ENCODE results near the gene FANCE. TPM values are rescaled to one million over a fixed set of nuclear protein-coding genes. Genes with fewer than 3 reads are reported as not detected.

The FANCE gene
- total RNA-seq, 1 experiment from 2014 or later: 16.1 TPM

- no peaks in the 10 kb centered on the region for H4K20me1 ChIP-seq (ENCODE audit: insufficient read depth)
- ATAC-seq (no peak), DNase-seq (ENCODE audit: low read depth, low spot score) (no peak)
- H3K36me3 ChIP-seq (ENCODE audit: control insufficient read depth in 1 of 2, insufficient read depth in 2 of 2, low read length in 2 of 2): no peaks in the 10 kb centered on the region
- no peak for TF ChIP-seq ATF3 (IDR thresholded peaks at IDR 0.05)
- no peak for TF ChIP-seq SRF (IDR thresholded peaks at IDR 0.05; ENCODE audit: low read depth)
- no peak for TF ChIP-seq EZH2 (IDR thresholded peaks at IDR 0.05)
- TF ChIP-seq FOSL1 (IDR thresholded peaks at IDR 0.05; ENCODE audit: low read depth): no peak
- TF ChIP-seq ZBTB33 (IDR thresholded peaks at IDR 0.05; ENCODE audit: extremely low read depth, insufficient replicate concordance, low read length): no peak
- ChIA-PET CTCF (no interaction called here), RAD21 (ENCODE audit: low non-redundant PET in 1 of 2, low total read pairs in 2 of 2, uncharacterized antibody in 2 of 2, unreplicated experiment in 2 of 2) (no interaction called here), POLR2A (no interaction called here)
- no peak overlapping the region for H2AFZ ChIP-seq (ENCODE audit: low read depth, low read length, poor library complexity, severe bottlenecking)
- peaks cover 45 to 69% of the 10 kb centered on the region in 2 experiments for H3K4me1 ChIP-seq (ENCODE audit: control insufficient read depth in 1 of 2, insufficient read depth in 2 of 2, low read length in 2 of 2)
- H3K4me2 ChIP-seq (ENCODE audit: low read length): no peak overlapping the region
- H3K27me3 ChIP-seq (ENCODE audit: insufficient read depth, low read length): no peaks in the 10 kb centered on the region
- no peak overlapping the region for H3K9ac ChIP-seq (ENCODE audit: low read length)
- BruUV-seq (replicated peaks): no TSS peak
- H3K27ac ChIP-seq (ENCODE audit: low read depth, low read length): no peak overlapping the region
- H3K79me2 ChIP-seq (ENCODE audit: insufficient read depth, low read length): peaks cover 57% of the 10 kb centered on the region
- no peak overlapping the region for H3K4me3 ChIP-seq (replicated peaks in 1 of 2; ENCODE audit: low read depth in 1 of 2, low read length in 2 of 2)
- intact Hi-C loops (cut with micrococcal nuclease): no loop called here
- H3K9me2 ChIP-seq (ENCODE audit: insufficient read depth): no peaks in the 10 kb centered on the region
- no peaks in the 10 kb centered on the region for H3K9me3 ChIP-seq (ENCODE audit: control insufficient read depth in 1 of 2, insufficient read depth in 1 of 2, low read depth in 1 of 2, low read length in 2 of 2)
Observed at GRCh38 chr6:35493307-35493983, 41.3 kb downstream of the FANCE start.

GRCh38 chr6:35494161-35494563 lies 42.0 kb downstream of the FANCE start:
- Histone ChIP-seq H3K4me3 (replicated peaks in 1 of 2; ENCODE audit: low read depth in 1 of 2, low read length in 2 of 2) (no peak overlapping the region), H3K9me2 (ENCODE audit: insufficient read depth) (no peaks in the 10 kb centered on the region), H3K9me3 (ENCODE audit: control insufficient read depth in 1 of 2, insufficient read depth in 1 of 2, low read depth in 1 of 2, low read length in 2 of 2) (no peaks in the 10 kb centered on the region), H2AFZ (ENCODE audit: low read depth, low read length, poor library complexity, severe bottlenecking) (no peak overlapping the region), H3K4me1 (ENCODE audit: control insufficient read depth in 1 of 2, insufficient read depth in 2 of 2, low read length in 2 of 2) (peaks cover 45 to 68% of the 10 kb centered on the region in 2 experiments), H3K9ac (ENCODE audit: low read length) (no peak overlapping the region), H3K27me3 (ENCODE audit: insufficient read depth, low read length) (no peaks in the 10 kb centered on the region), H3K27ac (ENCODE audit: low read depth, low read length) (no peak overlapping the region), H3K4me2 (ENCODE audit: low read length) (no peak overlapping the region), H3K36me3 (ENCODE audit: control insufficient read depth in 1 of 2, insufficient read depth in 2 of 2, low read length in 2 of 2) (no peaks in the 10 kb centered on the region), H4K20me1 (ENCODE audit: insufficient read depth) (no peaks in the 10 kb centered on the region), H3K79me2 (ENCODE audit: insufficient read depth, low read length) (peaks cover 55% of the 10 kb centered on the region)
- DNase-seq (ENCODE audit: low read depth, low spot score): no peak
- RAD21 ChIA-PET (ENCODE audit: low non-redundant PET in 1 of 2, low total read pairs in 2 of 2, uncharacterized antibody in 2 of 2, unreplicated experiment in 2 of 2): no interaction called here
- intact Hi-C loops (cut with micrococcal nuclease): no loop called here
- POLR2A ChIA-PET: no interaction called here
- CTCF ChIA-PET: no interaction called here
- ATAC-seq: no peak
- no TSS peak for BruUV-seq (replicated peaks)
- TF ChIP-seq ELF1 (IDR thresholded peaks at IDR 0.05; ENCODE audit: borderline replicate concordance, low read depth) (no peak), CBX3 (IDR thresholded peaks at IDR 0.05; ENCODE audit: low read depth) (no peak), RAD21 (IDR thresholded peaks at IDR 0.05; ENCODE audit: low read depth) (no peak), ZBTB33 (IDR thresholded peaks at IDR 0.05; ENCODE audit: extremely low read depth, insufficient replicate concordance, low read length) (no peak), CEBPB (IDR thresholded peaks at IDR 0.05; ENCODE audit: low read depth) (no peak), TCF7L2 (IDR thresholded peaks at IDR 0.05; ENCODE audit: borderline replicate concordance, extremely low read depth, insufficient read depth, insufficient read length) (no peak), REST (IDR thresholded peaks at IDR 0.05; ENCODE audit: low read depth) (no peak), POLR2A (IDR thresholded peaks at IDR 0.05; ENCODE audit: borderline replicate concordance, extremely low read depth, insufficient read depth, insufficient read length) (no peak)

Measured in HCT116 (cell line).